Activated naive CD8-positive, alpha-beta T cell treated with anti-CD3 and anti-CD28 coated beads for 36 hours (primary cell): Measurements from ENCODE around the gene PCGF3. TPM values are rescaled to one million over a fixed set of nuclear protein-coding genes. Genes with fewer than 3 reads are reported as not detected.

Experiments
- total RNA-seq, 2 experiments: library from RNA; stranded (reverse); gene quantifications; one replicate each; pipeline ENCODE4 v1.2.3, GENCODE V29; 2021

PCGF3 gene
- total RNA-seq, 2 experiments from 2014 or later = 19.7 to 21.2 TPM

Other genes with a start within 250 kb of the PCGF3 start
- gene ZNF721, start 206.7 kb upstream of the PCGF3 start, total RNA-seq = 10 to 100 TPM; 33.4 to 38.3 TPM
- 10 to 100 TPM; 40.1 to 45.1 TPM for gene PIGG, start 206.6 kb upstream of the PCGF3 start, total RNA-seq
- gene TMEM271, start 129.5 kb upstream of the PCGF3 start, total RNA-seq = not detected
- 10 to 100 TPM; 12.6 to 13.9 TPM for gene PDE6B, start 80.3 kb upstream of the PCGF3 start, total RNA-seq
- gene ATP5ME, start 31.6 kb upstream of the PCGF3 start, total RNA-seq = 100 to 1,000 TPM; 284 to 287 TPM
- gene MYL5, start 31.3 kb upstream of the PCGF3 start, total RNA-seq = 10 to 100 TPM; 22.7 to 22.9 TPM
- under 1 TPM; 0.38 to 0.43 TPM for gene SLC49A3, start 16.7 kb upstream of the PCGF3 start, total RNA-seq
- gene CPLX1, start 120.3 kb downstream of the PCGF3 start, total RNA-seq = under 1 TPM in 1 of 2 experiments, not detected in 1; 0.16 TPM
- 10 to 100 TPM; 92.8 to 98.9 TPM for gene GAK, start 226.5 kb downstream of the PCGF3 start, total RNA-seq
- gene TMEM175, start 226.6 kb downstream of the PCGF3 start, total RNA-seq = 10 to 100 TPM; 14.4 to 17.6 TPM